Uterus (tissue), 2 donors: ENCODE results near the gene KCNG1.
"Not testable (repeated sequence)": the region's sequence is repeated elsewhere in the genome, so short reads cannot be mapped to it uniquely, and the experiment has no call there.

Source experiments
- CTCF ChIP-seq, 4 experiments: fragments of 200-600 bp in 2 of 4; fragments of 450-650 bp in 2 of 4; sonication (generic) in 2 of 4; IDR thresholded peaks; one replicate each; pipeline ENCODE4 v1.5.1; 2016 to 2019; ENCODE audit warnings: antibody characterized with exemption in 4 of 4, mild to moderate bottlenecking in 2 of 4, moderate library complexity in 1 of 4
- POLR2A ChIP-seq, 2 donors: fragments of 450-650 bp; IDR thresholded peaks; one replicate each; pipeline ENCODE4 v1.6.1; 2016; ENCODE audit warnings: antibody characterized with exemption in 2 of 2, mild to moderate bottlenecking in 1 of 2, moderate library complexity in 1 of 2

DNA sequence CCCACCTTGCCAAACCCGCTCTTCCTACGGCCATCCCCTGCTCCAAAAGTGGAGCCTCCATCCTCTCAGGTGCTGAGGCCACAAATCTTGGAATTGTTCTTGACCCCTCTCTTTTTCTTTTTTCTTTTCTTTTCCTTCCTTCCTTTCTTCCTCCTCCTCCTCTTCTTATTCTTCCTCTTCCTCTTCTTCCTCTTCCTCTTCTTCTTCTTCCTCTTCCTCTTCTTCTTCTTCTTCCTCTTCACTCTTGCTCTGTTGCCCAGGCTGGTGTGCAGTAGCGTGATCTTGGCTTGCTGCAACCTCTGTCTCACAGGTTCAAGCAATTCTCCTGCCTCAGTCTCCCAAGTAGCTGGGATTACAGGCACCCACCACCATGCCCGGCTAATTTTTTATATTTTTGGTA, 44.4 kb downstream of the KCNG1 start:
- TF ChIP-seq CTCF, POLR2A (IDR thresholded peaks at IDR 0.05): not testable (repeated sequence)
